ENCODE results near the gene GDI1. TPM values are rescaled to one million over a fixed set of nuclear protein-coding genes. Genes with fewer than 3 reads are reported as not detected.

Gene GDI1
- total RNA-seq, 1 donor from 2014 or later = 152 TPM

DNA sequence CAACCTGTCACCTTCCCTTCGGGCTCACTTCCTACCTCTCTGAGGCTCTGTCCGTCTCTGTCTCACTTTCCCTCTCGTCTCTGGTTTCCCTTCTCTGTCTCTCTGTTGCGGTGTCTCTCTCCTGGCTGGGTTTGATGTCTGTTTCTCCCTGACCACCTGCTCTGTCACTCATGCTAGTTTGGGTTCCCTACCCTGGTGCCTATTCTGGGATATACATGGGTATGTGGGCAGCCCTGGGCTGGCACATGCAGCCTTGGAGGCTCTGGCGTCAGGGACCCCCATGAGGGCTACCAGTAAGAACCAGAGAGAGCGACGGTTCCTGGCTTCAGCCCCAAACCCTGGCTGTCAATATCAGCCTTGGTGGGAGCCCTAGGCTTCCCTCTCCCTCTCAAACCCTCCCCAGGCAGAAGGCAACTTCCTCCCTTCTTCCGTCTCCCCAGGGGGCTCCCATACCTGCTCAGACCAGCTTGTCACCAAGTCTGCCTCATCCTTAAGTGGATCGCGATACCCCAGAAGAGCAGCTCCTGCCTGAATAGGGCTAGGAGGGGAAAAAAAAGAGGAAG, 28.2 kb upstream of the GDI1 start:
- DNase-seq (ENCODE audit: low spot score) = no peak
- H3K27me3 Mint-ChIP-seq (ENCODE audit: low read depth) = no peaks in the 10 kb centered on the region
- peaks cover 19% of the 10 kb centered on the region for H3K4me1 Mint-ChIP-seq (ENCODE audit: low read depth)
- peak overlapping the region; percentile 82 for H3K4me3 Mint-ChIP-seq (ENCODE audit: unreplicated experiment)
- TF ChIP-seq, protein P1, sequence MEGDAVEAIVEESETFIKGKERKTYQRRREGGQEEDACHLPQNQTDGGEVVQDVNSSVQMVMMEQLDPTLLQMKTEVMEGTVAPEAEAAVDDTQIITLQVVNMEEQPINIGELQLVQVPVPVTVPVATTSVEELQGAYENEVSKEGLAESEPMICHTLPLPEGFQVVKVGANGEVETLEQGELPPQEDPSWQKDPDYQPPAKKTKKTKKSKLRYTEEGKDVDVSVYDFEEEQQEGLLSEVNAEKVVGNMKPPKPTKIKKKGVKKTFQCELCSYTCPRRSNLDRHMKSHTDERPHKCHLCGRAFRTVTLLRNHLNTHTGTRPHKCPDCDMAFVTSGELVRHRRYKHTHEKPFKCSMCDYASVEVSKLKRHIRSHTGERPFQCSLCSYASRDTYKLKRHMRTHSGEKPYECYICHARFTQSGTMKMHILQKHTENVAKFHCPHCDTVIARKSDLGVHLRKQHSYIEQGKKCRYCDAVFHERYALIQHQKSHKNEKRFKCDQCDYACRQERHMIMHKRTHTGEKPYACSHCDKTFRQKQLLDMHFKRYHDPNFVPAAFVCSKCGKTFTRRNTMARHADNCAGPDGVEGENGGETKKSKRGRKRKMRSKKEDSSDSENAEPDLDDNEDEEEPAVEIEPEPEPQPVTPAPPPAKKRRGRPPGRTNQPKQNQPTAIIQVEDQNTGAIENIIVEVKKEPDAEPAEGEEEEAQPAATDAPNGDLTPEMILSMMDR (IDR thresholded peaks at IDR 0.05) = no peak
- H3K27ac Mint-ChIP-seq (ENCODE audit: unreplicated experiment) = peak overlapping the region; percentile 87
- peaks cover 3% of the 10 kb centered on the region for H3K36me3 Mint-ChIP-seq (ENCODE audit: low read depth)
- no peaks in the 10 kb centered on the region for H3K9me3 Mint-ChIP-seq (ENCODE audit: low read depth)

DNA sequence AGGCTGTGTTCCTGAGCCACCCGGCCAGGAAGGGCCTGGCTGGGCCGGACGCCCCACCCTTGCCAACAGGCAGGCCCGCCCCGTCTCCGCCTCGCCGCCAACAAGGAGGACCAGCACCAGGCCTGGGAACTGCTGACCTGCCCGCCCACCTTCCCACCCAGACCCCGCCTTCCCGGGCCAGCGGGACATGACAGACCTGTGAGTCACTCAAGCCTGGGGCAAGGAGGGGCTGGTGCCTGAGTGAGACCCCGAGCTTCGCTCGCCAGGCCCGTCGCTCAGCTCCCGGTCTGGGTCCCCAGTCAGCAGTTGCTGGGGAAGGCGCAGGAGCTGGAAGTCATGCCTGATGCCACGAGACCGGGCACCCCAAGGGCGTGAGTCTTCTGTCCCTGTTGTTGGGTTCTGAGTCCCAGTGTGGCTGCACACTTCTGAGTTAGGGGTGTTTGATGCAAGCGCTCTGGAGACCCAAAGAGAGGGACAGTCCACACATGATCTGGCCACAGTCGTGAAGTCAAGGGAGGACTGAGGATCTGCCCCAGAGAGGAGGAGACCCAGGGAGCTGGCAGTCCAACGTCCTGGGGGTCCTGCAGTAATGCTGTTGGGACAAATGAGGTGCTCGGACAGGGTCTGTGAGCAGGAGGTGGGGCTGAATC, 27.6 kb upstream of the GDI1 start, which contains the start of gene DNASE1L1:
Gene DNASE1L1 (minus strand): TSS at position 33 of the 650 bp plus-strand sequence. CDS start 3,686 bp downstream, outside the sequence.
- TF ChIP-seq, protein P1 (IDR thresholded peaks at IDR 0.05) = no peak
- peak within 1 kb of the TSS; percentile 82 for H3K4me3 Mint-ChIP-seq (ENCODE audit: unreplicated experiment)
- no peak for DNase-seq (ENCODE audit: low spot score)
- peaks cover 3% of the 10 kb centered on the region for H3K36me3 Mint-ChIP-seq (ENCODE audit: low read depth)
- H3K27me3 Mint-ChIP-seq (ENCODE audit: low read depth) = no peaks in the 10 kb centered on the region
- no peaks in the 10 kb centered on the region for H3K9me3 Mint-ChIP-seq (ENCODE audit: low read depth)
- H3K27ac Mint-ChIP-seq (ENCODE audit: unreplicated experiment) = peak within 1 kb of the TSS; percentile 87
- H3K4me1 Mint-ChIP-seq (ENCODE audit: low read depth) = peaks cover 19% of the 10 kb centered on the region

DNA sequence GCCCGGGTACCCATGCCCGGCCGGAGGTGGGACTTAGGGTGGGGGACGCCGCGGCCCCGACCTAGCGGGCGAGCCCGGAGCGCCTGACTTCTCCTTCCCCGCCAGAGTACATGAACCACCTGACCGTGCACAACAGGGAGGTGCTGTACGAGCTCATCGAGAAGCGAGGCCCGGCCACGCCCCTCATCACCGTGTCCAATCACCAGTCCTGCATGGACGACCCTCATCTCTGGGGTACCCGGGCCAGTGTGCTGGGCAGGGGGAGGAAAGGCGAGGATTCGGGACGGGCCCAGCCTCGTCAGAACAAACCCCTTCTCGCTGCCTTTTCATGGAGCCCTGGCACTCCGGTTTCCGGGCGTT, 25.0 kb upstream of the GDI1 start:
- Mint-ChIP-seq H3K27ac (ENCODE audit: unreplicated experiment) (peak overlapping the region; percentile 45), H3K36me3 (ENCODE audit: low read depth) (peaks cover 3% of the 10 kb centered on the region), H3K27me3 (ENCODE audit: low read depth) (no peaks in the 10 kb centered on the region), H3K4me3 (ENCODE audit: unreplicated experiment) (peak overlapping the region; percentile 88), H3K4me1 (ENCODE audit: low read depth) (peaks cover 19% of the 10 kb centered on the region), H3K9me3 (ENCODE audit: low read depth) (no peaks in the 10 kb centered on the region)
- TF ChIP-seq, protein P1 (IDR thresholded peaks at IDR 0.05) = no peak
- DNase-seq (ENCODE audit: low spot score) = no peak

DNA sequence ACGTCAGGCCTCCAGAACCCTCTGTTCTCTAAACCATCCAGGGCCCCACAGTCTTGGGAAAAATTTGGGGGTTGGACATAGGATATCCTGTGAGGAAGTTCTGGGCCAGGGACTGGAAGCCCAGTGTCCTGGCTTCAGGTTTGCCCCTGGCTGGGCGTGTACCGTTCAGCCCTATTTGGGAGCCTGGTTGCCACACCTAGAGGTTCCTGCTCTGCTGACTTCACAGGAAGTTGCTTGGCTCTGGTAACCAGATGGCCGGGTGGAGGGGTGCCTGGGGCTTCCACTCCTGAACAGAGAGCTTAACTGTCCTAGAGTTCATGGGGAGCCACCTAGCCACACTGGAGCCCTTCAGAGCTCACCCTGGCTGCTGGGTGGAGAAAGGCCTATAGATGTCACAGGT, 24.5 kb upstream of the GDI1 start:
- Mint-ChIP-seq H3K4me3 (ENCODE audit: unreplicated experiment) (peak overlapping the region; percentile 88), H3K27me3 (ENCODE audit: low read depth) (no peaks in the 10 kb centered on the region), H3K4me1 (ENCODE audit: low read depth) (peaks cover 19% of the 10 kb centered on the region), H3K9me3 (ENCODE audit: low read depth) (no peaks in the 10 kb centered on the region), H3K27ac (ENCODE audit: unreplicated experiment) (no peak overlapping the region), H3K36me3 (ENCODE audit: low read depth) (peaks cover 3% of the 10 kb centered on the region)
- TF ChIP-seq, protein P1 (IDR thresholded peaks at IDR 0.05) = no peak
- DNase-seq (ENCODE audit: low spot score) = no peak

DNA sequence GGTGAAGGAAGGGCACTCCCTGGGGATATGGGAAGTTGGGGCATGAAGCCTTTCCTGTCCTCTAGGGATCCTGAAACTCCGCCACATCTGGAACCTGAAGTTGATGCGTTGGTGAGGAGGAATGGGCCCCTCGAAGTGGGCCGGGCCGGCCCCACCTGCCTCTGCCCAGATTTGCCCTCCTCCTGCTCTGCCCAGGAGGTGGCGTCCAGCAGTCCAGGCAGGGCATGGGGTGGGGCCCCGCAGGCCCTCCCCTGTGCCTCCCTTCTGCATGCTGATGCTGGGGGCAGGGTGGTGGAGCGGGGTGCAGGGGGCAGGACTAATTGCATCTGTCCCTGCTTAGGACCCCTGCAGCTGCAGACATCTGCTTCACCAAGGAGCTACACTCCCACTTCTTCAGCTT, 23.8 kb upstream of the GDI1 start:
- Mint-ChIP-seq H3K4me1 (ENCODE audit: low read depth) (peaks cover 17% of the 10 kb centered on the region), H3K27ac (ENCODE audit: unreplicated experiment) (no peak overlapping the region), H3K4me3 (ENCODE audit: unreplicated experiment) (no peak overlapping the region), H3K36me3 (ENCODE audit: low read depth) (peaks cover 3% of the 10 kb centered on the region), H3K9me3 (ENCODE audit: low read depth) (no peaks in the 10 kb centered on the region), H3K27me3 (ENCODE audit: low read depth) (no peaks in the 10 kb centered on the region)
- TF ChIP-seq, protein P1 (IDR thresholded peaks at IDR 0.05) = no peak
- no peak for DNase-seq (ENCODE audit: low spot score)

All from chondrocyte (in vitro differentiated cells).